HL-60/S4 treated with phorbol 12-myristate 13-acetate at 8.2 ng/mL for 4 days and 3 days (cell line): ENCODE measurements around the gene CCNYL1.

Experiments
- in situ Hi-C: fragments of 300-500 bp; cut with MboI; formaldehyde crosslinking; loops from 2 replicates; pipeline ENCODE4 v1.15.0; 2022; ENCODE audit warnings: low sequenced_read_pairs

Gene CCNYL1

GRCh38 chr2:207784898-207785297 lies 73.5 kb downstream of the CCNYL1 start:
- in situ Hi-C loops = no loop called here

DNA sequence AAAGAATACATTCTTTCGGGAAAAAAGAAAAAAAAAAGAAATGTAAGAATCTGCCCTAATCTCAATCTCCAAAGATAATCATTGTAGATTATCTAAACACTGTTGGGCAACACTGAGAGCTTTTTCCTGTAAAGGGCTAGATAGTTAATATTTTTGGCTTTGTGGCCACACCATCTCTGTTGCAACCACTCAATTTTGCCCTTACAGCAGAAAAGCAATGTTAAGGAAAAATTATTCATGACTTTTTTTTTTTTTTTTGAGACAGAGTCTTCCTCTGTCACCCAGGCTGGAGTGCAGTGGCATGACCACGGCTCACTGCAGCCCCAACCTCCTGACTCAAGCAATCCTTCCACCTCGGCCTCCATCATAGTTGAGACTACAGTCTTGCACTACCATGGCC lies 75.6 kb downstream of the CCNYL1 start:
- in situ Hi-C loops = no loop called here

DNA sequence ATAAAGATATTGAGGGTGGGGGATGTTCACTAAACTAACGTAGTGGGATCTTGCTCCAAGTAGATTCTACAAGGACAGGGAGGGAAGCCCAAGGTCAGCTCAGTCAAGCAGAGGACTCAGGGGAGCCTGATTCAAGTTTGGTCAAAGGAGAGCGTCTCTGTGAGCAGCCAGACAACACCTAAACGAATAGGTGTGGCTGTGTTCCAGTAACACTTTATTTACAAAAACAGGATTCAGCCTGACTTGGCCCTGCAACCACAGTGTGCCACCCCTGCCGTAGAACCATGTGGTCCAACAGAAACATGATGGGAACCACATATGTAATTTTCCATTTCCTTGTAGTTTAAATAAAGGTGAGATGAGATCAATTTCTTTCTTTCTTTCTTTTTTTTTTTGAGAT lies 76.4 kb downstream of the CCNYL1 start:
- in situ Hi-C loops = no loop called here

DNA sequence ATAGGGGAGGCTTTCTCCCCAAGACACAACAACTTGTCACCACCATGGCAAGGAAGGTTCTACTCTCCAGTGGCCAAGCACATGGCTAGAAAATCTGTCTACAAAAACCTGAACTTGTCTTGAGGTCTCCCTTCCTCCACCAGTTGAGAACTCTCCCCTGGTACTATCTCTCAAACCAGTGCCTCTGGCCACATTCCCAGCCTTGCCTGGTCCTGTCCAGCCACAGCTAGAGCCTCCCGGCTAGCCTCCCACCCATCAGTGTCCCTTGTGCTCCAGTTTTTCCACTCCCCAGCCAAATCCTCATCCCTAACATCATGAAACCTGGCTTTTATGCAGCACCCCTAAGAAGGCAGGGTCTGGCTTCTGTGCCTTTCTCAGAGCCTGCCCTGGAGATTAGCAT lies 79.5 kb downstream of the CCNYL1 start:
- in situ Hi-C loops = no loop called here

DNA sequence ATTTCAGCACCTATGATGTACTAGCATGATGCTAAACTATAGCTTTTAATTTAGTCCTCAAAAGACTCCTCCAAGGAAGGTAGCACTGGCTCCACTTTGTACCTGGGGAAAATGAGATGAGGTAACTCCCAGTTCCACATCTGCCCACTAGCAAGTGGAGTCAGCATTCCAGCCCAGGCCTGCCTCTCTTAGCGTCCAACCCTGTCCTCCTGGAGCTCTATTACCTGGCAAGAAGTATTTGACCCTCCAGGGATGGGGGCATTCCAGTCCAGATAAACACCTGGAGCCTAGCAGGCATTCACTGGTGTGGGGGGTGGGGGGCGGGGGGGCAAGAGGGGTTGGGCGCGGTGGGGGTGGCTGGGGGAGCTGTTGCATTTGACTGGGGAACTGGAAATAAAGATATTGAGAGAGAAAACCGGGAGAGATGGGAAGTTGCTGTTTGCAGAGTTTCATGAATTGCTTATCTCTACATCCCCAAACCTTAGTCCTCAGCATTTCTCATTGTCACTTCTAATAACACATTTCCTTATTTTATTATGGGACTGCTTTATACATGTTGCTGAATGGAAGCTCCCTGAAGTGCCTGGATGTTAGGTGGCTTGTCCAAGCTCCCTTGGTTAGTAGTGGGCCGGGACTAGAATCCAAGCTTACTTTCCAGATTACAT lies 80.3 kb downstream of the CCNYL1 start:
- in situ Hi-C loops = no loop called here

GRCh38 chr2:207792244-207792785 lies 80.9 kb downstream of the CCNYL1 start:
- in situ Hi-C loops = no loop called here

- in situ Hi-C loops = no loop called here
These were observed 85.3 kb downstream of the CCNYL1 start for GRCh38 chr2:207796585-207797350.

- in situ Hi-C loops = no loop called here
These were observed 89.8 kb downstream of the CCNYL1 start for GRCh38 chr2:207801259-207801658.

GRCh38 chr2:207802650-207803049 lies 91.2 kb downstream of the CCNYL1 start:
- in situ Hi-C loops = no loop called here
